WI38 (cell line): Measurements from ENCODE around the gene TMEM208.

Experiments used
- H3K4me3 ChIP-seq: 2 replicates; pipeline ENCODE4 v1.5.1; 2011; ENCODE audit warnings: low read depth, mild to moderate bottlenecking, control low read depth, low read length
- CTCF ChIP-seq: IDR thresholded peaks from 2 replicates; pipeline ENCODE4 v1.5.1; 2012; ENCODE audit warnings: low read depth, mild to moderate bottlenecking, control low read depth, low read length

TMEM208 gene

GRCh38 chr16:67230809-67231660 lies 4.1 kb downstream of the TMEM208 start:
- TF ChIP-seq CTCF = no peak
- H3K4me3 ChIP-seq = no peak overlapping the region

- H3K4me3 ChIP-seq = no peak overlapping the region
- no peak for TF ChIP-seq CTCF
Observed at GRCh38 chr16:67233596-67233995, 6.7 kb downstream of the TMEM208 start.

GRCh38 chr16:67234180-67234597 lies 7.3 kb downstream of the TMEM208 start:
- no peak for TF ChIP-seq CTCF
- H3K4me3 ChIP-seq = no peak overlapping the region

- no peak overlapping the region for H3K4me3 ChIP-seq
Observed at GRCh38 chr16:67235816-67236562, 9.1 kb downstream of the TMEM208 start.

GRCh38 chr16:67236563-67237395 lies 9.8 kb downstream of the TMEM208 start:
- TF ChIP-seq CTCF = no peak
- H3K4me3 ChIP-seq = no peak overlapping the region

More at GRCh38 chr16:67235816-67236562, 9.1 kb downstream of the TMEM208 start:
- TF ChIP-seq CTCF = no peak

GRCh38 chr16:67237396-67238277 lies 10.7 kb downstream of the TMEM208 start:
- H3K4me3 ChIP-seq = no peak overlapping the region
- no peak for TF ChIP-seq CTCF
